K562 (cell line): Measurements from ENCODE around the gene NBDY.

ENCODE experiments used
- CHD4 ChIP-seq: fragments of 200-600 bp; sonication (generic); IDR thresholded peaks from 3 replicates; pipeline ENCODE4 v1.6.1; 2012; ENCODE audit warnings: low read depth, mild to moderate bottlenecking, mixed read lengths, low read length, inconsistent platforms; ENCODE audit not compliant: insufficient read depth, insufficient replicate concordance, poor library complexity, severe bottlenecking
- CREM ChIP-seq: IDR thresholded peaks from 2 replicates; pipeline ENCODE4 v1.6.1; 2014; ENCODE audit warnings: antibody characterized with exemption, low read depth
- CTCF ChIP-seq, 3 experiments: IDR thresholded peaks in 2 of 3; conservative IDR thresholded peaks in 1 of 3; 2 replicates each; pipeline ENCODE4 v1.5.1; 2011 to 2012; ENCODE audit warnings: low read length in 3 of 3, mild to moderate bottlenecking in 3 of 3, control low read depth in 2 of 3, improper control_type of control experiment in 1 of 3, inconsistent platforms in 1 of 3, low read depth in 1 of 3, mixed read lengths in 1 of 3, moderate library complexity in 1 of 3; ENCODE audit not compliant: insufficient read depth in 2 of 3
- NR1H2 ChIP-seq: sonication (generic); formaldehyde crosslinking; IDR thresholded peaks from 2 replicates; pipeline ENCODE4 v1.4.0; 2020; ENCODE audit warnings: mild to moderate bottlenecking, missing genetic modification reagents
- PRDM10 ChIP-seq: fragments of 450-650 bp; IDR thresholded peaks from 2 replicates; pipeline ENCODE4 v1.6.1; 2018; ENCODE audit not compliant: partially characterized antibody
- SP2 ChIP-seq: IDR thresholded peaks from 2 replicates; pipeline ENCODE4 v1.6.1; 2011; ENCODE audit warnings: mild to moderate bottlenecking, low read depth, low read length, moderate library complexity; ENCODE audit not compliant: poor library complexity, severe bottlenecking; ENCODE audit errors: extremely low read depth
- TAF15 ChIP-seq: fragments of 200-400 bp; formaldehyde crosslinking; IDR thresholded peaks from 2 replicates; pipeline ENCODE4 v1.6.1; 2017; ENCODE audit warnings: mild to moderate bottlenecking, low read depth, low read length, moderate library complexity
- TAF7 ChIP-seq: fragments of 450-650 bp; IDR thresholded peaks from 2 replicates; pipeline ENCODE4 v1.6.1; 2016; ENCODE audit warnings: missing genetic modification characterization, missing compliant biosample characterization

GRCh38 chrX:56790778-56791177 is 61.7 kb downstream of the NBDY start:
- TF ChIP-seq CHD4 (no peak), CTCF (IDR thresholded peaks at IDR 0.05 in 2 of 3, conservative IDR thresholded peaks at IDR 0.05 in 1 of 3; ENCODE audit: insufficient read depth in 2 of 3, low read depth in 1 of 3, low read length in 3 of 3) (no peak), TAF15 (no peak), CREM (no peak), PRDM10 (no peak), NR1H2 (CRISPR knock-in tag) (no peak), TAF7 (tag) (no peak), SP2 (no peak)
